ENCODE results near the gene IGSF21.

DNA sequence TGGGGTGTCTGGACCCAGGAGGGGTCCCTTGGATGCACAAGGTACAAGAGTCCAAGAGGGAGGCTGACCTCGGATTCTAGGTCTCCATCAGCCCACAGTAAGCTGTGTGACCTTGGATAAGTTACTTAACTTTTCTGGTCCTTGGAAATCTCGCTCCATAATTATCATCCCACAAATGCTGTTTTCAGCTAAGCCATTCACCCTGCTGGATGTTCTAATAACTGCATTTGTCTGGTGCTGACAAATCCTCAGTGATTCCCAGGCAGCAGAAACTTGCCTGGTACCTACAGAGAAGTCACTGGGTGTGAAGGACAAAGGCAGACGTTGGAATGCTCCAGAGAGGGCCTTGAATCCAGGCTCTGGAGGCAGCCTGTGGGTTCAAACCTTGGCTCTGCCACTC lies 89.7 kb downstream of the IGSF21 start:
- TF ChIP-seq RAD21 (IDR thresholded peaks at IDR 0.05): no peak
- TF ChIP-seq, protein P1, sequence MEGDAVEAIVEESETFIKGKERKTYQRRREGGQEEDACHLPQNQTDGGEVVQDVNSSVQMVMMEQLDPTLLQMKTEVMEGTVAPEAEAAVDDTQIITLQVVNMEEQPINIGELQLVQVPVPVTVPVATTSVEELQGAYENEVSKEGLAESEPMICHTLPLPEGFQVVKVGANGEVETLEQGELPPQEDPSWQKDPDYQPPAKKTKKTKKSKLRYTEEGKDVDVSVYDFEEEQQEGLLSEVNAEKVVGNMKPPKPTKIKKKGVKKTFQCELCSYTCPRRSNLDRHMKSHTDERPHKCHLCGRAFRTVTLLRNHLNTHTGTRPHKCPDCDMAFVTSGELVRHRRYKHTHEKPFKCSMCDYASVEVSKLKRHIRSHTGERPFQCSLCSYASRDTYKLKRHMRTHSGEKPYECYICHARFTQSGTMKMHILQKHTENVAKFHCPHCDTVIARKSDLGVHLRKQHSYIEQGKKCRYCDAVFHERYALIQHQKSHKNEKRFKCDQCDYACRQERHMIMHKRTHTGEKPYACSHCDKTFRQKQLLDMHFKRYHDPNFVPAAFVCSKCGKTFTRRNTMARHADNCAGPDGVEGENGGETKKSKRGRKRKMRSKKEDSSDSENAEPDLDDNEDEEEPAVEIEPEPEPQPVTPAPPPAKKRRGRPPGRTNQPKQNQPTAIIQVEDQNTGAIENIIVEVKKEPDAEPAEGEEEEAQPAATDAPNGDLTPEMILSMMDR (IDR thresholded peaks at IDR 0.05; ENCODE audit: low read depth, low read length, missing input control): no peak
- TF ChIP-seq RXRA (IDR thresholded peaks at IDR 0.05): no peak
- TF ChIP-seq SP1 (IDR thresholded peaks at IDR 0.05): no peak
- TF ChIP-seq REST (IDR thresholded peaks at IDR 0.05): no peak
- TF ChIP-seq, protein P2, sequence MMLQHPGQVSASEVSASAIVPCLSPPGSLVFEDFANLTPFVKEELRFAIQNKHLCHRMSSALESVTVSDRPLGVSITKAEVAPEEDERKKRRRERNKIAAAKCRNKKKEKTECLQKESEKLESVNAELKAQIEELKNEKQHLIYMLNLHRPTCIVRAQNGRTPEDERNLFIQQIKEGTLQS (IDR thresholded peaks at IDR 0.05): no peak
- TF ChIP-seq JUND (IDR thresholded peaks at IDR 0.05): no peak
- TF ChIP-seq TAF1 (conservative IDR thresholded peaks at IDR 0.05): no peak
- no peak for TF ChIP-seq FOXA1 (IDR thresholded peaks at IDR 0.05)
- TF ChIP-seq HNF4A (conservative IDR thresholded peaks at IDR 0.05): no peak
- no peak for TF ChIP-seq YY1 (IDR thresholded peaks at IDR 0.05)

Measured in liver (tissue), 3 donors.